ENCODE data around the gene DNAJB7.
"Not testable (repeated sequence)": the region's sequence is repeated elsewhere in the genome, so short reads cannot be mapped to it uniquely, and the experiment has no call there.

DNAJB7 gene

GRCh38 chr22:40862013-40862412, at the start of gene DNAJB7:
Gene DNAJB7 (minus strand): TSS chr22:40862113. CDS start chr22:40861994, 119 bp downstream.
- DNase-seq: no peak

- no peak for DNase-seq
Observed at GRCh38 chr22:40908895-40909294, 47.0 kb upstream of the DNAJB7 start.

- DNase-seq: no peak
Observed at GRCh38 chr22:40904101-40904500, 42.2 kb upstream of the DNAJB7 start.

- no peak for DNase-seq
Observed at GRCh38 chr22:40898850-40899357, 37.0 kb upstream of the DNAJB7 start.

- DNase-seq: no peak
Observed at GRCh38 chr22:40894417-40894816, 32.5 kb upstream of the DNAJB7 start.

- DNase-seq: no peak
Observed at GRCh38 chr22:40890881-40891280, 29.0 kb upstream of the DNAJB7 start.

- DNase-seq: no peak
Observed at GRCh38 chr22:40889116-40889515, 27.2 kb upstream of the DNAJB7 start.

- no peak for DNase-seq
Observed at GRCh38 chr22:40878922-40879321, 17.0 kb upstream of the DNAJB7 start.

GRCh38 chr22:40877488-40877887, 15.6 kb upstream of the DNAJB7 start:
- no peak for DNase-seq

- DNase-seq: no peak
Observed at GRCh38 chr22:40876907-40877306, 15.0 kb upstream of the DNAJB7 start.

- DNase-seq: no peak
Observed at GRCh38 chr22:40875111-40875510, 13.2 kb upstream of the DNAJB7 start.

GRCh38 chr22:40874016-40874415, 12.1 kb upstream of the DNAJB7 start:
- no peak for DNase-seq

GRCh38 chr22:40868379-40868778, 6.5 kb upstream of the DNAJB7 start:
- not testable (repeated sequence) for DNase-seq

GRCh38 chr22:40867109-40867508, 5.2 kb upstream of the DNAJB7 start:
- DNase-seq: no peak

GRCh38 chr22:40862537-40862936, 624 bp upstream of the DNAJB7 start:
- no peak for DNase-seq

- no peak for DNase-seq
Observed at GRCh38 chr22:40857309-40857855, 4.5 kb downstream of the DNAJB7 start.

- peak; percentile 95 for DNase-seq
Observed at GRCh38 chr22:40856513-40857308, 5.2 kb downstream of the DNAJB7 start, which contains the start of the genes ST13 and XPNPEP3. Gene ST13 (minus strand): TSS chr22:40856639. CDS start chr22:40856540, 99 bp downstream. Gene XPNPEP3 (plus strand): TSS chr22:40857148. CDS start chr22:40857182, 34 bp downstream.

- DNase-seq: peak; percentile 16
Observed at GRCh38 chr22:40855979-40856512, 5.9 kb downstream of the DNAJB7 start.

- no peak for DNase-seq
Observed at GRCh38 chr22:40855071-40855978, 6.6 kb downstream of the DNAJB7 start.

GRCh38 chr22:40853961-40854360, 8.0 kb downstream of the DNAJB7 start:
- DNase-seq: no peak

- no peak for DNase-seq
Observed at GRCh38 chr22:40853333-40853732, 8.6 kb downstream of the DNAJB7 start.

- not testable (repeated sequence) for DNase-seq
Observed at GRCh38 chr22:40845816-40846215, 16.1 kb downstream of the DNAJB7 start.

GRCh38 chr22:40844951-40845350, 17.0 kb downstream of the DNAJB7 start:
- DNase-seq: no peak
